ENCODE results near the gene SAMD4B.

Gene SAMD4B

DNA sequence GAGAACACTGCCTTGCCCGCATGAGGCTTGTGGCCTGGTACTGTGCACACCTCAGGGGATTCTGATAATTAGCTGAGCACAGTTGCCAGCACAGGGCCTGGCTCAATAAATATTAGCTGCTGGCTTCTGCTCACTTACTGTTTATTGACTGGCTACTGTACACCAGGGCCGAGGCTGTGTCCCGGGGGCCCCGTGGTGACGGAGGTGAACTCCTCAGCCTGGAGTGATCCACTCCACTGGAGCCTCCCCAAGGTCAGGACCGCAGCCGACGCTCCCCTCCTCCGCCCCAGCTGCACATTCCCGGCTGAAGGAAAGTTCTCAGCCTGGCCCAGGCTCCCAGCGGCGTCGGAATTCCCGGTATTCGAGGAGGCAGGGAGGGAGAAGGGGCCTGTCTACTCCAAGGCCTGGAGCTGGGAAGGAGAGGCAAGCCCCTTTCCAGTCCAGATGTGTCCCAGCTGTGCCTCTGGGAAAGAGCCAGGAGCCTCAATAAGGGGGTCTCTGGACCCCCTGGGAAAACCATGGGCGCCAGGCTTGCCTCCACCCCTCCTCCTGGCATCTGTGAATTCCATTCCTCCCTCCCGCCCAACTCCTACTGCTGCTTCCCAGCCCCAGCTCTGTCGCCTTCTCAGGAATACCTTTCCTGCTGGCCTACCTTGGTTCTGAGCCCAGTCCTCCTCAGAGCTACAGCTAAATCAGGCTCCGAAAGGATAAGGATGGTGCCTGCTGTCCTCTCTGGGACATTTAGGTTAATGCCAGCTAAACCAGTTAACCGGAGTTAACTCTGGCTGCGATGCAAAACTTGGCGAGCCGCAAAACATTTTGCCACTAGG is 86.3 kb downstream of the SAMD4B start:
- TF ChIP-seq POLR2A (IDR thresholded peaks at IDR 0.05; ENCODE audit: low read depth, low read length), result no peak
- TF ChIP-seq TAF1 (IDR thresholded peaks at IDR 0.05; ENCODE audit: borderline replicate concordance, low read depth, low read length), result no peak
- TF ChIP-seq POLR2AphosphoS5 (IDR thresholded peaks at IDR 0.05; ENCODE audit: low read depth, low read length), result no peak
- DNase-seq (ENCODE audit: insufficient read length), result no peak
- no peak for FAIRE-seq

DNA sequence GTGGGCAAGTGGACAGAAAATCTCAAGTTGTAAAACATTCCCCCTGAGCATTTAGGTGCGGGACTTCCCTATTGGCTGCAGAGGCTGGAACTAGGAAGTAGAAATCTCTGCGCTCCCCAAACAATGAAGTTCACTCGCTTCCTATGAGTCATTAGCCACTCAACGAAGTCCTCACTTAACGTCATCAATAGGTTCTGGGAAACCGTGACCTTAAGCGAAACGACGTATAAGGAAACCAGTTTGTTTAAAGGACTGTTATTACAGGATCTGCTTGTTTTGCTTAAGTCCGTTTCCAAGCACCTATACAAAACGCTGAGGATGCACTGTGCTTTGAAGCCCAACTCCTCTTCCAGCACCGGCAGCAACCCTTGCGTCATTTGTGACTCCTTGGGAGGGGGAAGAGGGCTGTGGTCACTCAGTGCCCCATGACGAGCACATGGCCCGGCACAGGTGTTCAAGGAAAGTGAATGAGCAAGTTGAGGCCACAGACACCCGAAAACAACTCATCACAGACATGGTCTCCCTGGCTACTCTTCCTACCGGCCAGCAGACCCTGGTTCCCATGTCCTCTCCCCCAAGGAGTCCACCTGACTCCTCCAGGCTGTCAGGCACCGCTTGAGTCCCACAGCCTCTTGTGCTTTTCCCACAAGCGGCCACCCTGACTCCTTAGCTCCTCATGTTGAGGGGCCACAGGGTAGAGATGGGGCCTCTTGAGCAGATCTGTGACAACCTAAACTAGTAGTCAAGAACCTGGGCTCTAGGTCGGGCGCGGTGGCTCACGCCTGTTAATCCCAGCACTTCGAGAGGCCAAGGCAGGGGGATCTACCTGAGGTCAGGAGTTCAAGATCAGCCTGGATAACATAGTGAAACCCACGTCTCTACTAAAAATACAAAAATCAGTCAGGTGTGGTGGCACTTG is 88.7 kb downstream of the SAMD4B start:
- FAIRE-seq, result peak; percentile 71
- DNase-seq (ENCODE audit: insufficient read length), result no peak
- TF ChIP-seq POLR2AphosphoS5 (IDR thresholded peaks at IDR 0.05; ENCODE audit: low read depth, low read length), result peak; percentile 72
- no peak for TF ChIP-seq TAF1 (IDR thresholded peaks at IDR 0.05; ENCODE audit: borderline replicate concordance, low read depth, low read length)
- TF ChIP-seq POLR2A (IDR thresholded peaks at IDR 0.05; ENCODE audit: low read depth, low read length), result peak; percentile 33

DNA sequence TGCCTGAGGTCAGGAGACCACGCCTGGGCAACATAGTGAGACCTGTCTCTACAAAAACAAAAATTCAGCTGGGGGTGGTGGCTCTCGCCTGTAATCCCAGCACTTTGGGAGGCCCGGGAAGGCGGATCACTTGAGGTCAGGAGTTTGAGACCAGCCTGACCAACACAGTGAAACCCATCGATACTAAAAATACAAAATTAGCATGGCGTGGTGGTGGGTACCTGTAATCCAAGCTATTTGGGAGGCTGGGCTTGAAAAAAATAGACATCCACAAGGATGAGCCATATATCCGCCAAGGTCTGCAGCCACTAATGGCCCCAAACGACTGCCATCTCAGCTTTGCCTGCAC is 90.4 kb downstream of the SAMD4B start:
- no peak for DNase-seq (ENCODE audit: insufficient read length)
- FAIRE-seq, result no peak
- TF ChIP-seq TAF1 (IDR thresholded peaks at IDR 0.05; ENCODE audit: borderline replicate concordance, low read depth, low read length), result no peak
- TF ChIP-seq POLR2A (IDR thresholded peaks at IDR 0.05; ENCODE audit: low read depth, low read length), result no peak; the same call in 1 of the 2 replicates
- no peak for TF ChIP-seq POLR2AphosphoS5 (IDR thresholded peaks at IDR 0.05; ENCODE audit: low read depth, low read length)

DNA sequence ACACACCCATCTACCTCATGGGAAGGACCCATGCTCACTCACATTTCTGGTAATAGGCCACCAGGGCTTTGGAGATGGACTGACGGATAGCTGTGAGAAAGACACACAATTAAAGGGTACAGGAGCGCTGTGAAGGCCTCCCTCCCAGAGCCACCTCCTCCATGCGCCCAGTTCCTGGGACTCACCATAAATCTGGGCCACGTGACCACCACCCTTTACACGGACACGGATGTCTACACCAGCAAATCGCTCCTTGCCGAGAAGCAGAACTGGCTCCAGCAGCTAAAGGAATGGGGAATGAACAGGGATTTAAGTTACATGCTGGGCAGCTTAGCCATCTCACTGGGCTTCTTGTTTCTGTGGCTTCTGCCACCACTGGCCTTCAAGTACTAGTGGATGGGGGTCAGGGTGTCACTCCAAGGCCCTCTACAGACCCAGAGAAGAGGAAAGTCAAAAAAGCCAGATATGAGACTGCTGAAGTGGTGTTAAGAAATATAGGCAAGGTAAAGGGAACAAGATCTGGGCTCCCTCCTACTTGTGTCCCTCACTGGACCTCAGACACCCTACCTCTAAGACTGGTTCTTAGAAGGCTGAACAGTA is 91.4 kb downstream of the SAMD4B start:
- no peak for TF ChIP-seq TAF1 (IDR thresholded peaks at IDR 0.05; ENCODE audit: borderline replicate concordance, low read depth, low read length)
- 0 out of 2 replicates have a peak, but pooled peaks have one; percentile 30 for TF ChIP-seq POLR2A (IDR thresholded peaks at IDR 0.05; ENCODE audit: low read depth, low read length)
- peak; percentile 67 for TF ChIP-seq POLR2AphosphoS5 (IDR thresholded peaks at IDR 0.05; ENCODE audit: low read depth, low read length)
- DNase-seq (ENCODE audit: insufficient read length) (no peak), FAIRE-seq (no peak)

DNA sequence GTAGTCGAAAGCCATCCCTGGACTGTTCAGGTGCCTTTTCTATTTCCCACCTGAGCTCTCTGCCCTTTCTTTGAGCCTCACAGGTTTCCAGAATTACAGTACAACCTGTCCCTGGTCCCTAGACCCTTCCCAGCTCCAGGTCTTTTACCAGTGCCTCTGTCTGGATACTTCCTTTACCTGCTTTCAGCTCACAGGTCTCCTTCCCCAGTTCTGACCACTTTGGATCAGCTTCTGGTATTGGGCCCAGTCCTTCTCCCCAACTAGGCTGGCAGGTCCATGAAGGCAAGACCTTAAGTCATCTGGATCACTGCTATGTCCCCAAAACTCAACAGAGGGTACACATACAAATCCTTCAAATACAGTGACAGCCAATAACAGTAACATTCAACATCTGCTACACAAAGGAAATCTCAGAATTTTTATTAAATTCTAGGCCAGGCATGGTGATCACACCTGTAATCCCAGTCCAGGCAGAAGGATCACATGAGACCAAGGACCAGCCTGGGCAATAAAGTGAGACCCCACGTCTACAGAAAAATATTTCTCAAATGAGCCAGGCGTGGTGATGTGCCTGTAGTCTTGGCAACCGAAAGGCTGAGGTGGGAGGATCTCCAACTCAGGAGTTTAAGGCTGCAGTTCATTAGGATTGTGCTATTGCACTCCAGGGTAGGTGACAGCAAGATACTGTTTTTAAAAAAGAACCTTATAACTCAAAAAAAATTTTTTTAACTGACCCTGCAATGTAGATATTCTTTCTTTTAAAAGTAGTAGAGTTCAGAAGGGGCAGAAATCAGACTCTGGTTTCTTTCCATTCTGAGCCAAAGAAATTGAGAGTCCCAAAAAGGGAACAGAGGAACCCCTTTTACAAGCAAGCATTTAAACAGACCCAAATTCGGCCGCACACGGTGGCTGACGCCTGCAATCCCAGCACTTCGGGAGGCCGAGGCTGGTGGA is 92.2 kb downstream of the SAMD4B start:
- DNase-seq (ENCODE audit: insufficient read length) (no peak), FAIRE-seq (no peak)
- TF ChIP-seq TAF1 (IDR thresholded peaks at IDR 0.05; ENCODE audit: borderline replicate concordance, low read depth, low read length) (no peak), POLR2A (IDR thresholded peaks at IDR 0.05; ENCODE audit: low read depth, low read length) (peak; percentile 13; the same call in 1 of the 2 replicates)

Measured in GM12892 (cell line).